ENCODE results near the gene NLRP5.
"Not testable (repeated sequence)": the region's sequence is repeated elsewhere in the genome, so short reads cannot be mapped to it uniquely, and the experiment has no call there.

NLRP5 gene

DNA sequence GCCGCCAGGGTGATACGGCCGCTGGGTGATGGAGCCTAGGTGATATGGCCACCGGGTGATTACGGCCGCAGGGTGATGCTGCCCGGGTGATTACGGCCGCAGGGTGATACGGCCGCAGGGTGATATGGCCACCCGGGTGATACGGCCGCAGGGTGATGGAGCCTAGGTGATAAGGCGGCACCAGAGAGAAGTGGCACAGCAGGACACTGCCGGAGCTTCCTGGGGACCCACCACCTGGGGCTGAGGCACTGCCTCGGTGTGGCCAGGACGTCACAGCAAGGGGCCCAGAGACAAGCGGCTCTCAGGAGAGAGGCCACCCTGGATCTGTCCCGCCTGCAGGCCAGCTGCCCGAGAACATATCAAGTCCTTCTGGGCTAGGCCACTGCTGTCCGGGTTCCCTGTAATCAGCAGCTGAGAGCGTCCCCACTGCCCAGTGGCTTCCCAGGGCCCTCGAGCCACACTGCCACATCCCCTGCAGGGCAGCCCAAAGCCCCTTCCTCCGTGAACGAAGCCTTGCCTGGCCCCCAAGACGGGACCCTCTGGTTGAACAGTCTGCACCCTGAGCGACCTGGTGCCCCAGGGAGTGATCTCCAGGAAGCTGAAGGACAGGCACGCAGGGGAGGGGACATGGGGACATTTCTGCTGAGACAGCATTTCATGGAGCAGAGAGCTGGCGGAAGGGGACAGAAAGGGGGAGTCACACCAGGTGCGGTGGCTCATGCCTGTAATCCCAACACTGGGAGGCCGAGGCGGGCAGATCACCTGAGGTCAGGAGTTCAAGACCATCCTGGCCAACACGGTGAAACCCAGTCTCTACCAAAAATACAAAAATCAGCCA, 112.4 kb downstream of the NLRP5 start:
- no peak for DNase-seq (ENCODE audit: low read depth)

DNA sequence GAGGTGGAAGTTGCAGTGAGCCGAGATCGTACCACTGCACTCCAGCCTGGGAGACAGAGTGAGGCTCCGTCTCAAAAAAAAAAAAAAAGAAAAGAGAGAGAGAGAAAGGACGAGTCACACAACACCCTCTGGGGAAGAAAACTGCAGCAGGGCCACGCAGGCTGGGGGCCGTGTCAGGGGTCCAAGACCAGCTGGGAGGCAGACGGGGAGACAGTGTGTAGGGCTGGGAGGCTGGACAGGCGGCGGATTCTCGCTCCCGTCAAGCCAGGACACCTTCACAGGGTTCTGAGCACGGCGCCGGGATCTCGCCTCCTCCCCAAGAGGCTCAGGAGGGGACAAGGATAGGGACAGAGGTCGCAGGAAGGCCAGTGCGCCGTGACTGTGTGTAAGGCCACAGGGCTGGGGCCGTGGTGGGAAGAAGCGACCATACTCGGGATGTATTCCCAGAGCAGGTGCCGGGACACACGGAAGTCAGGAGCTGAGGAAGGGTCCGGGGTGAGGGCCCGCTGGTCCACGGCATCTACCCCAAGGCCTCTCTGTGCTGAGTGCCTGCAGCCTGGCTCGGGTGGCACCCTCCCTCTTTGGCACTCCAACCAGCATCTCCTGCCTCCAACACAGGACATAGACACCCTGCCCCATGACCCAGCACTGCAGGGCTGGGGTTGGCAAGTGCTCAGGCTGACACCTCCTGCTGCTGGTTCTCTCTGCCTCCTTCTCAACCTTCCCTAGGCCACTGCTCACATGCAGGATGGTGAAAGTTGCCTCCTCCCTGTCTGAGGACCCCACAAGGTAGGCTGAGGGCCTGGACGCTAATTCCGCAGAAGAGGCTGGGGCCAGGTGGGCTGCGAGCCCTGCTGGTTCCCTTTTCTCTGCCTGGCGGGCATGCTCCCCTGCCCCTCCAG, 113.3 kb downstream of the NLRP5 start:
- no peak for DNase-seq (ENCODE audit: low read depth)

GRCh38 chr19:56101095-56101494, 114.5 kb downstream of the NLRP5 start:
- no peak for DNase-seq (ENCODE audit: low read depth)

GRCh38 chr19:56101746-56102535, 115.4 kb downstream of the NLRP5 start:
- DNase-seq (ENCODE audit: low read depth): no peak

- no peak for DNase-seq (ENCODE audit: low read depth)
Measured at GRCh38 chr19:56103027-56103614, 116.5 kb downstream of the NLRP5 start.

- DNase-seq (ENCODE audit: low read depth): no peak
Measured at GRCh38 chr19:56104423-56104822, 117.8 kb downstream of the NLRP5 start.

GRCh38 chr19:56105090-56105701, 118.6 kb downstream of the NLRP5 start:
- no peak for DNase-seq (ENCODE audit: low read depth)

GRCh38 chr19:56105831-56106396, 119.3 kb downstream of the NLRP5 start:
- DNase-seq (ENCODE audit: low read depth): not testable (repeated sequence)

- DNase-seq (ENCODE audit: low read depth): no peak
Measured at GRCh38 chr19:56106397-56106849, 119.8 kb downstream of the NLRP5 start.

DNA sequence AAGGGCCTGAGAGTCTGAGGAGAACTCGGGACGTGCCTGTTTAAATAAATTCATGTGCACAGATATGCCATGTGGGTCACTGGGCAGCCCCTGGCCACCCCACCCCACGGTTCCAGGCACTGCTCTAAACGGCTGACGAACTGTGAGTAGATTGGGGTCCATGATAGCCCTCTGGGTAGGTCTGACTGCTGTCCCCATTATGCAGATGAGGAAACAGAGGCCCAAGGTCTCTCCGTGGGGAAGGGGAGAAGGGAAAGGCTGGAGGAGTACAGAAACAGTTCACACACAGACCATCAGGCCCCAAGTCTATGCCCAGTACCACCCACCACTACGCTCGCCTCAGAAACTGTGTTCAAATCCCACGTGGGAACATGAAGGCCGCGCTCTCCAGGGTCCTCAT, 120.4 kb downstream of the NLRP5 start:
- DNase-seq (ENCODE audit: low read depth): no peak

DNA sequence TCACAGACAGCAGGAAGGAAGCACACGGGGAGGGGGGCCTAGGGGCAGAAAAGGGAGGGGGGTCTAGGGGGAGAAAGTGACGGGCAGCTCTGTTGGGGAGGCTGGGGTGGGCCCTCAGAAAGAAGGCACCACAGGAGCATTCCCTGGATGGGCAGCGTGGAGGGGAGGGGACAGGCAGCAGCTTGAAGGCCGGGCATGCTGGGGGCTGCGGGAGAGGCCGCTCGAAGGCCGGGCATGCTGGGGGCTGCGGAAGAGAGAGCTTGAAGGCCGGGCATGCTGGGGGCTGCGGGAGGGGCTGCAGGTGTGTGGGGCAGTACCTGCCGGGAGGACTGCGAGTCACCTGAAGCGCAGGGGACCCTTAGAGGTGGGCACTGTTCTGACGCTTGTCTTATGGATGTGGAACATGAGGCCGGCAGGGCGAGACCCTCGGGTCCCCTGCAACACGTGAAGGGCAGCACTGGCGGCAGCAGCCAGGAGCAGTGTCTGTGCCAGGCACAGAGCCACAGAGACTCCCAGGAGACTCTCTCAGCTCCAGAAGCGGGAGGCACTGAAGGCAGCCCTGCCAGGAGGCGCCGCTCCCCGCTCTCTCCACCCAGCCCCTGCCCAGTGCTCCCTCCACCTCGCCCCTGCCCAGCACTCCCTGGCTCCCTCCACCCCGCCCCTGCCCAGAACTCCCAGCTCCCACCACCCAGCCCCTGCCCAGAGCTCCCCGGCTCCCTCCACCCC, 121.2 kb downstream of the NLRP5 start:
- DNase-seq (ENCODE audit: low read depth): no peak

DNA sequence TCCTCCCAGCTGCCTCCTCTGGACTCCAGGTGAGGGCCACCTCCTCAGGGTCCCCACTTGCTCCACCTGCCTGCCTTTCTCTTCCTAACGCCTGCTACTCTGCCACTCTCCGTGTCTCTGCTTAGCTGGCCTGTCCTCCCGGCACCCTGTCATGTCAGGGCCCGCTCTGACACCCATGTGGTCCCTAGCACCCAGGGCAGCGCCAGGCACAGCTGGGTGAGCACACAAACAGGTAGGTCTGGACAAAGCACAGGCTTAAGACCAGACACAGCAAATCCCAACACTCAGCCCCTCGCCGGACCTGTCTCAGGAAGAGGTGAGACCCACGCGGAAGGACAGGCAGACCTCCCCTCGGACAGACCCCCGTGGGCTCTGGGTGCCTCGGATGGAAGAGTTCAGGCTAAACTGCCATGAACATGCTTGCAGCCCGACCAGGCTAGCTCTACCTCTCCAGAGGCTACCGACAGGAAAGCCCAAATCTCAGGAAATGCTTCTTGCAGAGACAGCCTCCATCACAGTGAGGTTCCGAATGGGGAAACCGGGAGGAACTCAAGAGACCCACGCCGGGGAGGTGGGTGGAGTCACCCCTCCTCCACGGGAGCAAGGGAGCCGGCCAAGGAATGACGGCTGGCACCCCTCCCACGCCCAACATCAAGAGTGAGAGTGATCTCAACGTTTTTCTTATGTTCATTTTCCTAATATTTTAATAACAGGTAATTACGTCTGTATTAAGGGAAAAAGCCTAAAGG, 122.0 kb downstream of the NLRP5 start:
- DNase-seq (ENCODE audit: low read depth): no peak

- no peak for DNase-seq (ENCODE audit: low read depth)
Measured at GRCh38 chr19:56109226-56109625, 122.7 kb downstream of the NLRP5 start.

DNA sequence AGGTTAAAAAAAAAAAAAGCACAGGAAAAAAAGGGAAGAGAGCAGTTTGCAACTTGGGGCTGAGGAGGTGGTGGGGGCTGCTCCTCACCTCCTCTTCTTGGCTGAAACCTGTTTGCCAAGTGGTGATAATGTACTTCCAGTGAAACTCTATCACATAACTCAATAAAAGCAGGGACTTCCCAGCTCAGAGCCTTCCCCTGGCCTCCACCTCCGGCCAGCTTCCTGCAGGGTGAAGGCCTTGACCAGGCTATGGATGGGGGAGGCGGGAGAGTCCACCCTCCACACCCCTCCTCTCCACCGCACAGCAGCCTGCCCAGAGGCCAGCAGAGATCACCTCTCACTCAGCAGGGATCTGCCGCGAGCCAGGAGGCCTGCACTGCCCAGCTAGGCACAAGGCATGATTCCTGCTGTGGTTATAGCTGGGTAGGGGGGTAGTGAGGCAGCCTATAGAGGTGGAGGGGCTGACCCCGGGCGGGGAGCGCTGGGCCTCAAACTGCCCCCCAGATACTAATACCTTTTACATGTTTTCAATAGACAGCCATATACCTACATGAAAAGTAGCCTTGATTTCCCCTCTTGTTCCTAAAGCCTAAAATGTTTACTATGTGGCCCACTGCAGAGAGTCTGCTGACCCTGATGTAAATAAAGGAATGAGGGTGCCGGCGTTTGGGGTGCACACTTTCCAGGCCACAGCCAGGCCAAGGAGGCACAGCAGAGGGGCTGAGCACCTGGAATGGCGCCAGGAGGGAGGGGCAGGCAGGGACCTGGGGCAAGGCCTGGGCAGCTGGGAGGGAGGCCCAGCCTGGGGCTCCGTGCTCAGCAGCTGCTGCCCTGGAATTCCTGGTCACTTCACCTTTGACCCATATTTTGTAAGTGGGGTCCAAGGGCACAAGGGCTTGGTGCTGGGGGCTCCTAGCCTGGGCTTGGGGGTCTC, 124.2 kb downstream of the NLRP5 start:
- no peak for DNase-seq (ENCODE audit: low read depth)
